ENCODE measurements around the gene TRIM72. TPM values are rescaled to one million over a fixed set of nuclear protein-coding genes. Genes with fewer than 3 reads are reported as not detected.
A peak's percentile ranks its signal among the peaks of the same experiment; 100 is the strongest.

The TRIM72 gene
- total RNA-seq, 1 experiment from 2014 or later = 1.2 TPM

GRCh38 chr16:31183432-31184428 lies 30.2 kb upstream of the TRIM72 start:
- H2BK20ac ChIP-seq (ENCODE audit: low read depth, low read length, poor library complexity, severe bottlenecking) = no peak overlapping the region
- H3K4me2 ChIP-seq (ENCODE audit: insufficient read depth, insufficient read length, low read length) = no peak overlapping the region
- no peak overlapping the region for H2AK5ac ChIP-seq (ENCODE audit: insufficient read length, low read length)
- no peak overlapping the region for H2AFZ ChIP-seq (ENCODE audit: low read length)
- WGBS (ENCODE audit: extremely low coverage, insufficient read length, low lambda C conversion rate) = no CpG with 5 or more reads among the region's 10 CpGs
- no peak overlapping the region for H3K9ac ChIP-seq (ENCODE audit: extremely low read depth, insufficient read length, low read length)
- H3K27me3 Mint-ChIP-seq (ENCODE audit: low read depth) = peaks cover 4% of the 10 kb centered on the region
- no peak overlapping the region for H3K23ac ChIP-seq (ENCODE audit: insufficient read length, low read depth, low read length)
- H4K20me1 ChIP-seq (ENCODE audit: control insufficient read depth, insufficient read depth, insufficient read length) = no peaks in the 10 kb centered on the region
- H3K18ac ChIP-seq (ENCODE audit: insufficient read length, low read depth, low read length) = no peak overlapping the region
- no peak overlapping the region for H3K56ac ChIP-seq (ENCODE audit: insufficient read length, low read depth, low read length)
- TF ChIP-seq, protein P1, sequence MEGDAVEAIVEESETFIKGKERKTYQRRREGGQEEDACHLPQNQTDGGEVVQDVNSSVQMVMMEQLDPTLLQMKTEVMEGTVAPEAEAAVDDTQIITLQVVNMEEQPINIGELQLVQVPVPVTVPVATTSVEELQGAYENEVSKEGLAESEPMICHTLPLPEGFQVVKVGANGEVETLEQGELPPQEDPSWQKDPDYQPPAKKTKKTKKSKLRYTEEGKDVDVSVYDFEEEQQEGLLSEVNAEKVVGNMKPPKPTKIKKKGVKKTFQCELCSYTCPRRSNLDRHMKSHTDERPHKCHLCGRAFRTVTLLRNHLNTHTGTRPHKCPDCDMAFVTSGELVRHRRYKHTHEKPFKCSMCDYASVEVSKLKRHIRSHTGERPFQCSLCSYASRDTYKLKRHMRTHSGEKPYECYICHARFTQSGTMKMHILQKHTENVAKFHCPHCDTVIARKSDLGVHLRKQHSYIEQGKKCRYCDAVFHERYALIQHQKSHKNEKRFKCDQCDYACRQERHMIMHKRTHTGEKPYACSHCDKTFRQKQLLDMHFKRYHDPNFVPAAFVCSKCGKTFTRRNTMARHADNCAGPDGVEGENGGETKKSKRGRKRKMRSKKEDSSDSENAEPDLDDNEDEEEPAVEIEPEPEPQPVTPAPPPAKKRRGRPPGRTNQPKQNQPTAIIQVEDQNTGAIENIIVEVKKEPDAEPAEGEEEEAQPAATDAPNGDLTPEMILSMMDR (conservative IDR thresholded peaks at IDR 0.05) = no peak
- H3K14ac ChIP-seq (ENCODE audit: insufficient read depth, low read length) = no peak overlapping the region
- H2BK5ac ChIP-seq (ENCODE audit: insufficient read length, low read length) = no peak overlapping the region
- H3K4me1 ChIP-seq (ENCODE audit: insufficient read depth, low read length) = no peaks in the 10 kb centered on the region; the same call in 1 of the 2 replicates
- no peak overlapping the region for H2BK12ac ChIP-seq (ENCODE audit: insufficient read length, low read depth, low read length)
- H4K8ac ChIP-seq (replicated peaks; ENCODE audit: insufficient read length, low read depth, low read length) = no peak overlapping the region
- peak overlapping the region in 2 of 3 experiments; percentile 89 to 90; a peak in 5 of 7 replicates for H3K27ac Mint-ChIP-seq
- H2BK15ac ChIP-seq (ENCODE audit: low read depth, low read length) = no peak overlapping the region
- H3K79me2 ChIP-seq (ENCODE audit: insufficient read depth, low read length) = peaks cover 42% of the 10 kb centered on the region
- no peaks in the 10 kb centered on the region for H3K27me3 ChIP-seq (ENCODE audit: insufficient read depth, low read length)
- no peak overlapping the region for H4K5ac ChIP-seq (ENCODE audit: insufficient read length, low read depth, low read length)
- peaks cover 28 to 39% of the 10 kb centered on the region in 2 experiments for H3K4me1 Mint-ChIP-seq
- H3K4ac ChIP-seq (ENCODE audit: low read depth, low read length) = no peak overlapping the region
- H3K79me1 ChIP-seq (ENCODE audit: insufficient read depth, low read depth, low read length, poor library complexity, severe bottlenecking) = peaks cover 19% of the 10 kb centered on the region
- H3K9me3 ChIP-seq (ENCODE audit: control insufficient read depth, low read depth, low read length) = no peaks in the 10 kb centered on the region
- no peak overlapping the region for H2BK120ac ChIP-seq (ENCODE audit: low read depth, low read length, poor library complexity, severe bottlenecking)
- H3T11ph ChIP-seq (ENCODE audit: low read length) = no peak overlapping the region
- peaks cover 76 to 80% (median 79%) of the 10 kb centered on the region in 3 experiments for H3K36me3 Mint-ChIP-seq (ENCODE audit: insufficient read depth in 1 of 3, low read depth in 3 of 3)
- no peak overlapping the region for H4K91ac ChIP-seq (ENCODE audit: insufficient read length, low read depth, low read length)
- H3K27ac ChIP-seq (ENCODE audit: insufficient read length, low read depth, low read length) = no peak overlapping the region
- peak overlapping the region; percentile 97 to 99 for H3K4me3 Mint-ChIP-seq
- H3K23me2 ChIP-seq (ENCODE audit: insufficient read length, low read depth, low read length, poor library complexity, severe bottlenecking) = peaks cover 9% of the 10 kb centered on the region
- no peak for DNase-seq
- no peaks in the 10 kb centered on the region; a peak in 2 of 5 replicates for H3K9me3 Mint-ChIP-seq
